Iris pigment epithelial cell (primary cell): ENCODE measurements around the gene CHPF.

Source experiments
- DNase-seq: peaks from one replicate; pipeline ENCODE4 v3.0.0-alpha.2; 2011; ENCODE audit warnings: low read depth

The CHPF gene

DNA sequence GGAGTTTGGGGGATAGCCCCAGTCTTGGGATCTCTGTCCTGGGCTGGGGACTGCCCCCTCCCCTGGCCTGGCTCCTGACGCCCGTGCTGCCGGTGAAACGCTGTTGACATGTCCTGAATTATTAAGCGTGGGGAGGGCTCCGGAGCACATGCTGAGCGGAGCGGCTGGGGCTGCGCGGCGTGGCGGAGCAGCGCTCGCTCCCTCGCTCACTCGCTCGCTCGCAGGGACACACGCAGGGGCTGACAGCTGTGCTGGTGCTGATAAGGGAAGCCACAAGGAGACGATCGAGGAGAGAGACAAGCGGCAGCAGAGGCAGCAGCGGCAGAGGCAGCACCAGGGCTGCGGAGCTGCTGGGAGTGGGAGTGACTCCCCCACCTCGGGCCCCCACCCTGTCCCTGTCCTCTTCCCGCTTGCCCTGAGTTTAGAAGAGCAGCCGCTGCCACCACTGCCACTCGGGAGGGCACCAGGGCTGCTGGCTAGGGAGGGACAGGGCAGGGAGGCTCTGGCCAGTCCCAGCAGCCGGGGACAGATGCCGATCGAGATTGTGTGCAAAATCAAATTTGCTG is 29.3 kb downstream of the CHPF start, which contains the start of gene ASIC4:
ASIC4 (plus strand) TSS at position 287 of the 566 bp plus-strand sequence; CDS start at position 530, 243 bp downstream.
- DNase-seq = no peak

DNA sequence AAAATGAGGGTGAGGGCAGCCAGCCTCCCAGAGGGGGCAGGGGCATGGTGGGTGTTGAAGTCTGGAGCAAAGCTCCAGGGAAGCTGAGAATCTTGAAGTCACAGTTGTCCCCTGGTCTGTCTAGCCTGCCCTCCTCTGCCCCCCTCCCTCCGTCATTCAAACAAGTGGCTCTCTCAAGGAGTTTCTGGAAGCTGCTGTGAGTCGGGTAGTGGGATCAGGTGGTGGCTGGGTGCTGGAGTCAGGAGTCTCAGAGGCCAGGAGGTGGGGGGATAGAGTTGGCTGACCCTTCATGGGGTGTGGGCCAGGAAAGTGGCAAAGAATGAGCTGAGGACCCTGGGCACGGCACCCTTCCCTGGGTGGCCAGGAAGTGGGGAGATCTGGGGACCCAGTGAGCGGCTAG is 29.8 kb downstream of the CHPF start:
- no peak for DNase-seq

DNA sequence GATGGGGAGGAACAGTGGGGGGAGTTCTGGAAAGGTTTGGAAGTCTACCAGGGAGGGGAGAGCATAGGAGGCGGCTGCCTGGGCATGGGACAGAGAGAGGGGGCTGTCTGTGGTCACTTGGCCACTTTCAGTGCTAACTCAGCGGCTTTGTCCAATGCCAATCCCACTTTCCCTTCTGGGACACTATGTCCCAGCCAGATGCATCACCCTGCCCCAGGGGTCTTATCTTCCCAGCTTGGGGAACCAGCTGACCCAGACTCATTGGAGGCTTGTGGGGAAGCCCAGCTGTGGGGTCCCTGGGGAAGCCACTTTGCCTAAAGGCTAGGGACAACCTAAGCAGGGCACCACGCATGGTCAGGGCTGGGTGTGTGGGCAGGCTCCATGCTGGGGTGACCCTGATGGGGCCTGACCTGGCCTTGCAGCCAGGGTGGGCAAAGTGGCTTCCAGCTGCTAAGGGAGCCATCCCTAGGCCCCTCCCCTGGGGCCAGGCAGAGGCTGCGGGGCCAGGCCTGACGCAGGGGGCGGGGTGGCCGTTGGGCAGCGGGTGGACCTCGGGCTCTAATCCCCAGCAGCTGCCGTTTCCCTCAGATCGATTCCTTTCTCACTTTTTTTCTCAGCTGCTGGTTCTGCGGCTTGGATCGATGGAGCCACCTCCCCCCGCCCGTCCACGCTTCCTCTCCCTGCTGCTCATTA is 30.9 kb downstream of the CHPF start:
- DNase-seq = no peak

DNA sequence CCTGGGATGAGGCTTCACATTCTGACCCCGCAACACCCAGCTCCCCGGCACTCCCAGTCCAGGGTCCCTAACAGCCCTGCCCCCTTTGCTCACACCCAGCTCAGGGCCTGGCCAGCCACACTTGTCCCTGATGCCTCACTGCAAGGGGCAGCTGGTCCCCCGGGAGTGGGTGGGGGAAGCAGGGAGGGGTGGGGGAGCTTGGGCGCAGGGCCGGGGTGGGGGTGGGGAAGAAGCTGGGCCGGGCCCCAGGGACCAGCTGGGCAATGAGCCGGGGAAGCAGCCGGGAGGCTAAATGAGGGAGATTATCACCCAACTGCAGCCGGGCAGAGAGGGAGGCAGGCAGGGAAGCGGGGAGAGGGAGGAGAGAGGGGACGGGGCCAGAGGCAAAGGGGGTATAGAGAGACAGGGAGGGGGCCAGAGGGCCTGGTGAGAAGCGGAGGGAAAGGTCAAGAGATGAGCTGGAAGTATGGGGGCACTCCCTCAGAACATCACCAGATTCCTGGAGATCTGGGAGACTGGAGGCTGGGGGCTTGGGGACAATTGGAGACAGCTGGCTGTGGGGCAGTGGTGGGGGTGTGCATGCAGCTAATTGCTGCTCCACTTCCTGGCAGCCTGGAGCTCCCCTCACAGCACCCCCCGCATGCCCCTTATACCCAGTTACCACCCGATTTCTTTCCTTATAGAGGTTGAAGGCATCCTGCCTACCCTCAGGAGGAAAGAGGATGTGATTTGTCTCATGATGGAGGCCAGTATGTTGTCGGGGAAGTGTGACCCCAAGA is 31.9 kb downstream of the CHPF start:
- no peak for DNase-seq

DNA sequence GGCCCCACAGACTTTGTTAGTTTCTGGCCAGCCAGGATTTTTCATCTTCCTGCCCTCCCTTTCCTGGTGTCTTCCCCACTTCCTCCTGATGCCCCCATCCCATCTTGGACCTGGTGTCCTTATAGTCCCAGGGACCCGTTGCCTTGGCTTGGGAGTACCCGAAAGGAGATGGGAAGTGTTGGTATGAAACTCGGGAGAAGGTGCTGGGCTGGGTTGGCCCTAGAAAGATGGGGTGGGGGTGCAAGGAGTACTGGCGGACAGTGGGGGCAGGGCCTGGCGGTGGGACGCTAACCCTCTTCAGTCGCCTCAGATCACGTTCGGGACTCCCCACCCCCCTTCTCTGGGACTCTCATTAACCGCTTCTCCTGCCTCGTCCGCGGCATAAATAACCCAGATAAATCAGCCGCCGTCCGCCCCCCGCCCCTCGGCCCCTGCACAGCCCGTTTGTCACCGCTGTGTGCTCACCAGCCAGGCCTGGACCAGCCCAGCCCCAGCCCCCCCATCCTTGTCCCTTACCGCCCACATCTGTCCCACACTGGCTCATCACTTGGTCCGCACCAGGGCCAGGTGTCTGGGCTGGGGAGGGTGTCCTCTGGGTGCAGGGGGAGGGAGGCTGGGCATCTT is 33.0 kb downstream of the CHPF start:
- DNase-seq = no peak

DNA sequence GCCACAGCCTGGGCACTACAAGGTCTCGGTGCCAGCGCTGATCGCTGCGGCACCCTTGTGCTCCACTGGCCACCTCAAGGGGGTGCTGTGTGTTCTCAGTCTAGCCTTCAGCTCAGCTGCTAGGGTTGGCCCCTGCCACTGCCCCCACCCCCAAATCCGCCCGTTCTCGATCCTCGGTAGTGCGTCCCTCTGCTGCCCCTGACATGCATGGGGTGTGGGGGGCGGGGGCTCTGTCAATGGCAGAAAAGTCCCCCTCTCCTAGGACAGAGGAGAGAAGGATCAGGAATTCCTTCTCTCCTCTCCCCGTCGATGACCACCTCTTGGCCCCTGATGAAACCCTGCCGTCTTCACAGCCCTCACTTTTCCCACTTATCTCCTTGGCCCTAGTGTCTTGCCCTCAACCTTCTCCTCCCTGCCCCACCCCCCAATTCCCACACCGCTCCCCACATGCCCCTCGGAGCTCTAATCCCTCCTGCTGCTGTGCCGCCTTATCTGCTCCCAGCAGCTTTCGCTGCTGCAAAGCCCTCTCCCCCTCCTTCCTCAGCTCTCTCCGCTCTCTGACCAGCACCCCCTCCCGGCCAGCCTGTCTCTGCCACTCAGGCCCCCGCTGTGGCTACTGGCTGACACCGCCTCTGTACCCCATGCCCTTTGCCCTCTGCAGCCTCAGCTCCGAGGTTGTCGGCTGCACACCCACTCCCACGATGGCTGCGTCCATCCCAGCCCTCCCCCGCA is 33.7 kb downstream of the CHPF start:
- peak; percentile 55 for DNase-seq

DNA sequence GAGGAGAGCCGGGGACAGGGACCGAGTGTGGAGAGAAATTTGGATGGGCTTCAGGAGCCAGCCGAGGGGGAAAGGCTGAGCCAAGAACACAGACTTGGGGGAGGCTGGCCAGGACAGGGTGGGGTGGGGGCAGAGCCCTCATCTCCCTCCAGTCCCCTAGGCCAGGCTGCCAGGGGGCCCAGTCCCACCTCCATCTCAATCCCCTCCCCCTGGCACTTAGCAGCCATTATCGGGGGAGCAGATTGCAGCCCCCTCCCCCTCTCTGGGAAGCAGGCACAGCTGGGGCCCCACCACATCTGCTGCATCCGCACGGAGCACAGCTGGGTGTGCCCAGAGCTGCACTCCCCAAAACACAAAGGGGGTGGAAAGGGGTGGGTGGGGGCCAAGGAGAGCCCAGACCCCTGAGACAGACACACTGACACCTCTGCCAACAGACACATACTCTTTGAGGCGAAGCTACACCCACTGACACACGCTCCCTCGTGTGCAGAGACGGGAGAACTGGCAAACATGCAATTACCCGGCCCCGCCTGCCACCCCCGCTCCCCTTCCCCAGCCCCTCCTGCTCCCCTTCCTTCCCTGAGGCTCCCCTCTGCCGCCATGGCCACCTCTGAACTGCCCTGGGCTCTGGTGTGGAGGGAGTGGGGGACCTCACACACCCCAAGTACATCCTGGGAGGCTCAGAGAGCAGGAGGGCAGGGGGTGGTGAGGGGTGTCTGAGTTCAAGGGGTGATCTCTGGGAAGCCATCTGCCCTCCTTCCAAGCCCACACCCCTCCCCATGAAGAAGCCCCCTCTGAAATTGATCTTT is 34.4 kb downstream of the CHPF start:
- no peak for DNase-seq

DNA sequence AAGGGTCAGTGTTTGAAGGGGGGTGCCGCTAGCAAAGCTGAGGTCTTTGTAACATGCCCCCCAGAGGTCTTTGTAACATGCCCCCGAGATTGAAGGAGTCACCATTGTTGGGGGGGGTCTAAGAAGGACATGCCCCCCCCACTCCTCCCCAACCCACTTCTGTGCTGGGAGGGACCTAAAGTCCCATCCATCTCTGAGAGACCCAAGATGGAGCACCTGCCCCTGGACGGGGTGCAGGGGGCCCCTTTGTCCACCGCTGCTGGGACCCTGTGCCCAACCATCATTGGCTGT is 35.2 kb downstream of the CHPF start:
- DNase-seq = no peak

DNA sequence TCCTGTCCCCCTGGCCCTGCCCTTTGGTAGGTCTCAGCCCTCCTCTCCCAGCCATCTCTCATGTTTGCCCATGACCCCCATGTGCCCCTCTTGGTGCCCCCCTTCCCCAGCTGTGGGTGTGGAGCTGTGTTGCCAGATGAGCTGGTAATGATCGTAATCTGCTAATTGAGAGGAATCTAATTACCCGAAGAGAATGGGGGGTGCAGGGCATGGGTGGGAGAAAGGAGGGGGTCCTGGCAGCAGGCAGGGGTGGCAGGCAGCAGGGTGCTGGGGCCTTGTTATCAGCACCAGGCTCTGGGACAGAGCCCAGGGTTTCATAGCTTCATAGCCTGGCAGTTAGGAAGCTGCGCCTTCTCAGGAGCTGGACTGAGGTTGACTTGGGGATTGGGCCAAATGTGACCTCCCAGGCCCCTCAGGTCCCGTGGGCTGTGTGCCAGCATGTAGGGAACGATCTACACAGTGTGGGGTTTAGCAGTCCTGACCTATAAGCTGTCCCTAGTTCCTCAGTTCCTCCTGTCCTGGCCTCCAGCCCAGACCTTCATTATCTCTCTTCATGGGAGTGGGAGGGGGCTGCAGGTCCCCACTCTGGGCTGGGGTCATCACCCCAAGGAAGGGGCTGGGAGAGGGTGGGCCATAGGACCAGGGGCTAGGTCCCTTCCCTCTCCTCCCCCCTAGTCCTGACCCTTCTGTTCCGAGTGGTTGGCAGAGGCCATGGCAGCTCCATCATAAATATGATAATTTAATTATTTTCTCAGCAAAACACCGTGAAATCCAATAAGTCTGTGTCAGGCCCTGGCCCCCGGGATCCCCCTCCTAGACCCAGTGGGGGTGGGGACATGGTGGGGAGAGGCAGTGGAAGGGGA is 35.8 kb downstream of the CHPF start:
- DNase-seq = no peak

DNA sequence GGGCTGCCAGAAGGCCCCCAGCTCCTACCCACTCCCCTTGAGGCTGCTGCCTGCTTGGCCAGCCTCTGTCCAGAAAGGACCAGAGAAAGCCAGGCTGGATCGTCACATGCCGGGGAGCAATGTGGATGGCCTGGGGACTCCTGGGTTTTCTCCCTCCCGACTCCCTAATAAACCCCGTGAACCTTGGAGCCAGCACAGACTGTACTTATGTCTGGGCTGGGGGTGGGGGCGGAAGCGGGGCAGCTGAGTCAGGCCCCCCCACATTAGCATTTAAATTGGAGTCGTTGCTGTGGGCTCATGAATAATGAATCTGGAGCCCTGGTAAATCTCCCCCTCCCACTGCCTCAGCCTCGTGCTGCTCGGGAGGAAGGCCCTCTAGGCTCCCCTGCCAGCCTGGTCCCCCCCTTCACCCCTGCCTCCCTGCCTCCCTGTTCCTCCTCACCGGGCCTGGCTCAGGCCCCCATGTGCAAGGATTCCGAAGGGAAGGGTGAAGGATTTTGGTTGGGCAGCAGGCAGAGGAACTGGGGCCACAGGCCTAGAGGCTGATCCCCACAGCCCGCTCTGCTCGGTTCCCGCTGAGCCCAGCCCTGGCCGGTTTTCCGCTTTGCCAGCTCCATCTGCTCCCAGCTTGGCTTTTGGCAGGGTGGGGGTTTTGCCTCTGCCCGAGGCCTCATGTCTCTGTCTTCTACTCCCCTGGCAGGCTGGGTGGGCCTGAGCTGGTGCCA is 36.6 kb downstream of the CHPF start:
- DNase-seq = no peak

DNA sequence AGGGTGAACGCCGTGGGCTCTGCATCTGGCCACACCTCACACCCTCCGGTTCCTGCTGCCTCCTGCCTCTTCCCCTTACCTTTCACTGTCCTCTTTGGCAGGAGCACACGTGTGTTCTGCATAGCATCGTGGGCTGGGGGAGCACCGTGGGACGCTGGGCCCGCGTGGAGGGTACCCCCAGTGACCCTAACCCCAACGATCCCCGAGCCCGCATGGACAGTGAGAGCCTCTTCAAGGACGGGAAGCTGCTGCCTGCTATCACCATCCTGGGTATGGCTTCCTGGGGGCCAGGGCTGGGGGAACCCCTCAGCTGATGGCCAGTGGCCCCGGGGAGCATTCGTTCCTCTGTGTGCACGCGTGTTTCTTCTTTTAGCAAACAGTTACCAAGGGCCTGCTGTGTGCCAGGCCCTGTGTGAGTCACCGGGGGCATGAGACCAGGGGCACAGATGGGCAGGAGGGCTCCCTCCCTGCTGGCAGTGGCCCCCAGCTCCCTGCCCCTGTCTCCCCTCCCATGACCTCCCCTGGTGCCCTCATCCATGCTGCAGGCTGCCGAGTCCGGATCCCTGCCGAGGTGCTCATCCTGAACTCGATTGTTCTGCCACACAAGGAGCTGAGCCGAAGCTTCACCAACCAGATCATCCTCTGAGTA is 37.3 kb downstream of the CHPF start:
- DNase-seq = no peak

DNA sequence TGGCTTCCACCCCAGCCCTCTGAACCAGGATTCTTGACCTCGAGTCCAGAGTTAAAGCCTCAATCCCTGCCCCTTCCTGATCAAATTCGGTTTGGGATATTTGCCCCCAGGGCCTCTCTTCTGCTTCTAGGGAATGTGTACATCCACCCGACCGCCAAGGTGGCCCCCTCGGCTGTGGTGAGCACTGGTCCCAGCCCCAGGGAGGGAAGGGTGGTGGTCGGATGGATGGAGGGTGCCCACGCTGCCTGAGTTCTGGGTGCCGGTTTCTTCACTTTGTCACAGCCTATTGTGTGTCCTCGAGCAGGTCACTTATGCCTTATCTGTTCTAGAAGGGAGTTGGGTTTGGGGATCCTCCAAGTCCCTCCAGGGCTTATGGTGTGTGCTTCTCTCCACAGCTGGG is 38.0 kb downstream of the CHPF start:
- no peak for DNase-seq

DNA sequence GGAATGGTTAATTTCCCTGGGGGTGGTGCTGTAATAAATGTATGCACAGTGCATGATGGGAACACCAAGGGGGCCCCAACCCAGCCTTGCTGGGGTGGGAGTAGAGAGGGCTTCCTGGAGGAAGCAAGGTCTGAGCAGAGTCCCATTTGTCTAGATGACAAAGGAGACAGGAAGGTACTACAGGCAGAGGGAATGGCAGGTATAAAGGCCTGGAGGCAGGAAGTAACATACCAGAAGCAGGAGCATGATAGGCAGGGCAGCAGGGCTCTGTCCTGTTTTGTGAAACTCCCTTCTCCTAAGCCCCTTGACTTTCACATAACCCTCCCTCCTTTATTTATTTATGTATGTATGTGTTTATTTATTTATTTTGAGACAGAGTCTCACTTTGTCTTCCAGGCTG is 41.0 kb downstream of the CHPF start:
- DNase-seq = no peak

DNA sequence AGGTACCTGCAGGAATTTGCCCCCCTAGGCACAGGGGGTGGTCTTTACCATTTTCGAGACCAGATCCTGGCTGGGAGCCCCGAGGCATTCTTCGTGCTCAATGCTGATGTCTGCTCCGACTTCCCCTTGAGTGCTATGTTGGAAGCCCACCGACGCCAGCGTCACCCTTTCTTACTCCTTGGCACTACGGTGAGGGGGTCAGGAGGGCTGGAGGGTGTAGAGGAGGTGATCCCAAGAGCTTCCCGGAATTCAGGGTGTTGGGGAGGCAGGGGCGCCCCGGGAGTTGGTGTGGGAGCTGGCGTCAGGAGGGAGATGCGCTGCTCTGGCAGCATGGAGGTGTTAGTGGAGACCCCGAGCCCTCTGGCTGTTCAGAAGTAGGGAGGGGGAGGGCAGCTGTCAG is 41.8 kb downstream of the CHPF start:
- no peak for DNase-seq

DNA sequence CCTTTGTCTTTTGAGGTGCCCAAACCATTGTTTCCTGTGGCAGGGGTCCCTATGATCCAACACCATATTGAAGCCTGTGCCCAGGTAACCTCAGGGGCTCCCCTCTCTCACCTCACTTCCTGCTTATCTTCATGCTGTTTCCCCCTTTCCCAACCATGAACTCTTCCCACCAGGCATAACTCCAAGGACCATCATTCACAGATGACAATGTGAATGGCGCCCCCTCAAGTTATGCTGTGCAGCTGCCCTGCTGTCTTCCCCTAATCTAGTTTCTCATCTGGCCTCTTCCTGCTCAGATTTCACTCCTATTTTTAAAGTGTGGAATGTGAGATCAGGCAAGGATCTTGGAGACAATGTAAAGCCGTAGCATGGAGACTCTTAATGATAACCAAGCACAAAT is 43.5 kb downstream of the CHPF start:
- DNase-seq = peak; percentile 25

DNA sequence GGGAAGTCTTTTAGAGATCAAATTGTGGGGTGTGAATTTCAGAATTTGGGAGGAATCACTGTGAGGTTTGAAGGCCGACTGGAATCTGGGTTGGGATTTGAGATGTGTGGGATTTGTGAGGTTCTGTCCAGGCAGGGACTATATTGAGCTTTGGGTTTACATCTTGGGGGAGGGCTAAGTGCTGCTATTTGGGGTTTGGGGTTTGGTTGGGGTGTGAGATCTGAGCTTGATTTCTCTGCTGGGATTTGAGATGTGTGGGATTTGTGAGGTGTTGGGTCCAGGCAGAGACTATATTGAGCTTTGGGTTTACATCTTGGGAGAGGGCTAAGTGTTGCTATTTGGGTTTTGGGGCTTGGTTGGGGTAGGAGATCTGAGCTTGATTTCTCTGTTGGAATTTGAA is 44.1 kb downstream of the CHPF start:
- no peak for DNase-seq

DNA sequence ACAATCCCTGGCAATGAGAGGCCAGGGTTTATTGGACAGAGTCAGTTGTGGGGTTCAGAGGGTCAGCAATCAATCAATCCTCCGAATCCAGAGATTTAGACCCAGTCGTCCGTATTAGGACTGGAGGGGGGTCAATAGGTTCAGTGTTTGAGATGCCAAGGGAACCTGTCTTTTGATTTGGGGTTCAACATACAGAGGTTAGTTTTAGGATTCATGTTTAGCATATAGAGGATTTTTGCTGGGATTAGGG is 44.6 kb downstream of the CHPF start:
- no peak for DNase-seq

DNA sequence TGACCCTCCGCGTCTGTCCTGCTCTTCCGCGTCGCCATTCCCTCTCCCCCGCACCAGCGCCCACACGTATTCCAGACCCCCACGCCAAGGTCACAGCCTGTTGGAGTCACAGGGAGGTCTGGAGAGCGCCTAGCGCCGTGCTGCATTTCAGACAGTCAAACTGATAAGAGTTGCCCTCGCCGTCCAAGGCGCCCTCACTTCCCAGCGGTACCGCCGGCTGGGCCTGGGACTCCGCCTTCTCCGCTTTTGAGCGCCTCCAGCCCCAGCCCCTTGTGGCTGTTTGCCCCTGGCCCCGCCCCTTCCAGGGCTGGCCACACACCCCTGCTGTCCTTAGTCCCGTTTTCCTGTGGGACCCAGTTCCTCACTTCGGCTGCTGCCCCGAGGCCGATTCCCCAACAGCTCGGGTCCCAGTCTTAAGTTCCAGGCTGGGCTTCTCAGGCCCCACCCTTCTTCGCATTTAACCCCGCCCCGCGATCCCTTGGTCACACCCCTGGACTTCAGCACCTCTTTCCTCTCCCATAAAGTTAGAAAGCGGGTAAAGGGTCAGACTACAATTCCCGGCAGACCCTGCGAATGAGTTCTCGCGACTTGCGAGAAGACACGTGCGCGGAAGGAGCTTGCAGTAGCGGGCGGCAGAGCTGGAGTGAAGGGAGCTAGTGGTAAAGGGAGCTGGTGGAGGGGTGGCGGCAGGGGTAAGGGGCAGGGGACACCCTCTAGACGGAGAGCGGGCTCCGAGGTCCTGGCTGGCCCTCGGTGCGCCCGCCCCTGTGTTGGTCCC is 45.1 kb downstream of the CHPF start, which contains the start of gene GMPPA:
GMPPA (plus strand) TSS at position 612 of the 778 bp plus-strand sequence. CDS start 1,085 bp downstream, outside the sequence.
- peak; percentile 99 for DNase-seq
